NCI-H187 (cell line): ENCODE results near the gene TIGD4.

Experiments
- DNase-seq, 2 experiments: peaks; one replicate each; lab custom pipeline; 2025; lab: John Stamatoyannopoulos, UW

Gene TIGD4

DNA sequence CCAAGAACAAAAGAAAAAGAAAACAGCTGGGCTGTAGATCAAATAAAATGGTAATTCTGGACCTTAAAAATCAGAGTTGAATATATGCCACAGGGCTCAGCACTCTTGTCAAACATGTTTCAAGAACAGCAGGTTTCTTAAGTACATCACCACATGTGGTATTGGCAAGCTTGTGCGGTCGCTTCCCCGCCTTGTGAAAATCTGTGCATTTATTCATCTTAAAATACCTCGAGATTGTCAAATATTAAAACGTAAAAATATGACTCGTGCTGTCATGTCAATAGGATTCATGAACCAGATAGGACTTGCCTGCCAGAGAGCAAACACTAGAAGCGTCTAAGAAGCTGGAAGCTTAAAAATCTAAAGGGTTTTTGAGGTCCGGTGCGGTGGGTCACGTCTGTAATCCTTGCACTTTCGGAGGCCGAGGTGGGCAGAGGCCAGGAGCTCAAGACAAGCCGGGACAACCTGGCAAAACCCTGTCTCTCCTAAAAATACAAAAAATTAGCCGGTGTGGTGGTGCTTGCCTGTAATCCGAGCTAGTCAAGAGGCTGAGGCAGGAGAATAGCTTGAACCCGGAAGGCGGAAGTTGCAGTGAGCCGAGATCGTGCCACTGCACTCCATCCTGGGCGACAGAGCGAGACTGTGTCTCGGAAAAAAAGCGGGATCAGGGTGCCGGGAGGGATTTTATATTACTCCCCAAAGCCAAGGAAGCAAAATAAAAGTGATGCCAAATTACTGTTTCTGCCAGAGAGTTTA lies 59.6 kb downstream of the TIGD4 start:
- no peak for DNase-seq
